GM23248 (cell line): ENCODE data around the gene GPX3. TPM values are rescaled to one million over a fixed set of nuclear protein-coding genes. Genes with fewer than 3 reads are reported as not detected.
A peak's percentile ranks its signal among the peaks of the same experiment; 100 is the strongest.

Experiments used
- DNase-seq: peaks from one replicate; pipeline ENCODE4 v3.0.0-alpha.2; 2015
- H2AFZ ChIP-seq: fragments of 200-600 bp; sonication (generic); 2 replicates; pipeline ENCODE4 v1.6.1; 2016; ENCODE audit warnings: antibody characterized with exemption
- H3F3A ChIP-seq: fragments of 200-600 bp; sonication (generic); 2 replicates; pipeline ENCODE4 v1.6.1; 2016; ENCODE audit warnings: mild to moderate bottlenecking, antibody characterized with exemption, mixed run types; ENCODE audit not compliant: insufficient read depth
- H3K27ac ChIP-seq: fragments of 200-600 bp; sonication (generic); 2 replicates; pipeline ENCODE4 v1.5.1; 2016; ENCODE audit warnings: mild to moderate bottlenecking
- H3K27me3 ChIP-seq: fragments of 200-600 bp; sonication (generic); replicated peaks from 2 replicates; pipeline ENCODE4 v1.6.1; 2016; ENCODE audit warnings: mild to moderate bottlenecking; ENCODE audit not compliant: insufficient read depth
- H3K36me3 ChIP-seq: fragments of 200-600 bp; sonication (generic); 2 replicates; pipeline ENCODE4 v1.6.1; 2016; ENCODE audit warnings: low read depth, mild to moderate bottlenecking
- H3K4me1 ChIP-seq: fragments of 200-600 bp; sonication (generic); 2 replicates; pipeline ENCODE4 v1.6.1; 2016; ENCODE audit warnings: mild to moderate bottlenecking; ENCODE audit not compliant: insufficient read depth
- H3K4me2 ChIP-seq: fragments of 200-600 bp; sonication (generic); one replicate; pipeline ENCODE4 v1.6.1; 2016; ENCODE audit warnings: mild to moderate bottlenecking; ENCODE audit not compliant: unreplicated experiment
- H3K4me3 ChIP-seq: fragments of 200-600 bp; sonication (generic); 2 replicates; pipeline ENCODE4 v1.5.1; 2016; ENCODE audit warnings: mild to moderate bottlenecking
- H3K79me2 ChIP-seq: fragments of 200-600 bp; sonication (generic); 2 replicates; pipeline ENCODE4 v1.6.1; 2016; ENCODE audit warnings: mild to moderate bottlenecking; ENCODE audit not compliant: insufficient read depth
- H3K9ac ChIP-seq: fragments of 200-600 bp; sonication (generic); 2 replicates; pipeline ENCODE4 v1.6.1; 2016; ENCODE audit warnings: mild to moderate bottlenecking
- H3K9me2 ChIP-seq: fragments of 200-600 bp; sonication (generic); 2 replicates; pipeline ENCODE4 v1.6.1; 2016; ENCODE audit warnings: mixed run types, mild to moderate bottlenecking, moderate library complexity; ENCODE audit not compliant: insufficient read depth
- H3K9me3 ChIP-seq: fragments of 200-600 bp; sonication (generic); one replicate; pipeline ENCODE4 v1.6.1; 2017; ENCODE audit warnings: low read depth
- H4K20me1 ChIP-seq: fragments of 200-600 bp; sonication (generic); 2 replicates; pipeline ENCODE4 v1.6.0; 2016; ENCODE audit not compliant: insufficient read depth
- EZH2 ChIP-seq: fragments of 200-600 bp; sonication (generic); IDR thresholded peaks from 2 replicates; pipeline ENCODE4 v1.6.1; 2018; ENCODE audit warnings: antibody characterized with exemption, mild to moderate bottlenecking; ENCODE audit not compliant: insufficient read depth, poor library complexity, severe bottlenecking
- EZH2phosphoT487 ChIP-seq: fragments of 200-600 bp; sonication (generic); IDR thresholded peaks from 2 replicates; pipeline ENCODE4 v1.6.1; 2018; ENCODE audit warnings: antibody characterized with exemption, moderate library complexity, mild to moderate bottlenecking, low read depth; ENCODE audit not compliant: insufficient read depth
- WGBS, 2 experiments: methylation state at CpG; one replicate each; pipeline ENCODE4 v1.1.6; 2015 to 2017; ENCODE audit warnings: low lambda C conversion rate in 2 of 2, low coverage in 1 of 2; ENCODE audit errors: missing lambda C conversion rate in 2 of 2; 5-methylcytosine and 5-hydroxymethylcytosine counted together
- in situ Hi-C: fragments of 300-500 bp; cut with MboI; formaldehyde crosslinking; loops from 2 replicates; pipeline ENCODE4 v1.15.0; 2020
- polyA plus RNA-seq: library from polyadenylated mRNA; unstranded; fragments of >200 nt; fragmentation: Nextera tagmentation; extraction: Ambion mirVana; gene quantifications from 2 replicates; pipeline ENCODE4 v1.2.1, GENCODE V29; 2016
- total RNA-seq: library from RNA; depleted of rRNA; stranded (reverse); fragments of >200 nt; shearing (Covaris generic); gene quantifications from 2 replicates; pipeline ENCODE4 v1.2.3, GENCODE V29; 2014

GPX3 gene
- total and polyA plus RNA-seq, 2 experiments from 2014 or later: 3.0 to 4.2 TPM

DNA sequence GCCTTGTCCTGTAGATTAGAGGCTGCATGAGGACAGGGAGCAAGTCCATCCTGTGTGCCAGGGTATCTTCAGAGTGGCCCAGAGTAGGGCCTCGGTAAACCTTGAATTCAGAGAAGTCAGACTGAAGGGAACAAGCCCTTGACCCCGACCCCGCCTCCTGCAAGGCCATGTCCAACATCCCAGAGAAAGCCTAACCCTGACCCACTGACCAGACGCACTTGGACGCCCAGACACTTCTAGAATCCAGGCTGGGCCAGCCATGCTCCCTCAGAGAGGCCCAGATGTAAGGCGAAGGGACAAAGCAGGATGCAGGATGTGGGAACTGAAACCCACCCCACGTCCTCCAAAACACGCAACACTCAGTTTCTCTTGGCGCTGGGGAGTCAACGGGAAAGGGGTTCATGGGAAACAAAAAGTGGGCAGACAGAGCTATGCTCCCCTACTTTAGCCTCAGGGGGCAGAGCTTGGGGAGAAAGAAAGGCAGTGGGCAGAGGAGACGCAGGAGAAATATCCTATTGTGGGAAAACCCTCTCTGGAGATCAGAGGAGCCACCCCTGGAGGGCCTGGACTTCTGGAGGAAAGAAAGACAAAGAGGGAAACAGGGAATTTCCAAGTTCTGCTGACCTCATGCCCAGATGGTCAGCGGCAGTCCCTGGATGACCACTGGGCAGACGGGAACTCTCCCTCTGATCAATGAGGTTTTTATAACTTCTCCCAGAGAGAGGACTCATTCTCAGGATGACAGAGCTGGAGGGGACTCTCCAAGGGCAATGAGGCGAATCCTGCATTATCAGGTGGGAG is 47.4 kb downstream of the GPX3 start:
- Histone ChIP-seq H3K9me3 (no peaks in the 10 kb centered on the region), H3F3A (peaks cover 16% of the 10 kb centered on the region), H3K27ac (no peak overlapping the region), H3K9me2 (no peaks in the 10 kb centered on the region), H2AFZ (no peak overlapping the region), H3K36me3 (no peaks in the 10 kb centered on the region), H3K9ac (no peak overlapping the region), H3K4me2 (no peak overlapping the region), H3K79me2 (peaks cover 95% of the 10 kb centered on the region), H3K4me1 (peaks cover 41% of the 10 kb centered on the region), H3K27me3 (no peaks in the 10 kb centered on the region), H3K4me3 (no peak overlapping the region), H4K20me1 (peaks cover 4% of the 10 kb centered on the region)
- in situ Hi-C loops: no loop called here
- WGBS, 2 experiments: 94 to 95% methylated on average over 14 of the region's 14 CpGs
- peak; percentile 19 for DNase-seq
- TF ChIP-seq EZH2: no peak
- TF ChIP-seq EZH2phosphoT487: no peak

DNA sequence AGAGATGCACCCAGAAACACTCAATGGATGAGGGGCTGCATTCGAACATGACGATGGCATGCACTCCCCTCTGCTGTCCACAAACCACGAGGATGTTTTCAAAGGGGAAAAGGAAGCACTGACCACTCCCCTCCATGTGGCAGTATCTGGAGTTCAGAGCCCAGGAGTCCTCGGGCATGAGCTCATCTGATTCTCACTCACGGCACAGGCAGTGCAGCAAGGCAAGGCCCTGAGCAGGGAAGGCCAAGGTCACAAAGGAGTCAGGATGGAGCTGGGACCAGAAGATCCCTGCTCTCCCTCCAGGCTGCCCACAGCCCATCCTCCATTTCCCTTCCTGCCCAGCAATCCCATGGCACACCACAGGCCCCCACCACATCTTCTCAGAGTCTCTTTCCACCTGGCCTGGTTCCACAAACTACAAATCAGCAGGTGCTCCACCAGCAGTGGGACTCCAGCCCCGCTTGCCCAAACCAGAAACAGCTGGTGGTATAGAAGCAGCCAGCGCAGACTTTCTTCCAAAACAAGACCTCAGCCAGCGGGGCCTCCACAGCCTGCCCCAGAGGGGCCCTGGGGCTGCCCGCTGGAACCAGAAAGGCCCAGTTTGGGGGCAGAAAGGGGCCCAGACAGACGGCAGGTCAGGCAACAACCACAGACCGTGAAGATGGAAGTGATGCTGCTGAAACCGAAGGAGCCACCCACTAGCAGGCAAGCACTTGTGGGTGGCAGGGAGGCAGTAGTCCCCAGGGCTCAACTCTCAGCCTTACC is 48.2 kb downstream of the GPX3 start:
- H4K20me1 ChIP-seq: peaks cover 4% of the 10 kb centered on the region
- WGBS, 2 experiments: 52 to 55% methylated on average over 12 of the region's 12 CpGs
- no peak overlapping the region for H3K4me2 ChIP-seq
- H3K36me3 ChIP-seq: no peaks in the 10 kb centered on the region
- H3K9me2 ChIP-seq: no peaks in the 10 kb centered on the region
- in situ Hi-C loops: no loop called here
- peaks cover 36% of the 10 kb centered on the region for H3K4me1 ChIP-seq
- H3K79me2 ChIP-seq: peaks cover 96% of the 10 kb centered on the region
- no peak overlapping the region for H2AFZ ChIP-seq
- TF ChIP-seq EZH2phosphoT487: no peak
- TF ChIP-seq EZH2: no peak
- H3K9me3 ChIP-seq: no peaks in the 10 kb centered on the region
- H3K4me3 ChIP-seq: no peak overlapping the region
- peak; percentile 28 for DNase-seq
- no peak overlapping the region for H3K27ac ChIP-seq
- no peaks in the 10 kb centered on the region for H3K27me3 ChIP-seq
- H3F3A ChIP-seq: peaks cover 23% of the 10 kb centered on the region
- no peak overlapping the region for H3K9ac ChIP-seq

DNA sequence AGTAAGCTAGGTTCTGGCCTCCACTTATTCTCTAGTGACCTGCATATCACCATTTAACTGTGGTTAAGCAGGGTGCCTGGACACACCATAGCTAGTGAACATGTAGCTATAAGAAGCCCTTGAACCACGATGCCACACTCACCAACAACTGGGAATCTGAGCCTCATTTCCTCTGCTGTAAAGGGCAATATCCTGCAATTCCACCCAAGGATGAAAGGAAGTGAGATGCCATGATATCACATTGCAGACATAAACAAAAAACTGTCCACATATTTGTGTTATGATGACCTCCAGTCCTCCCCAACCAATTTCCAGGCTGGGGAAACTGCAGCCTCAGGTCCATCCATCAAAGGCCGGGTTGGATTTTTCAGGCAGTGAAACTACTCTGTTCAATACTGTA is 50.1 kb downstream of the GPX3 start:
- Histone ChIP-seq H3F3A (peaks cover 34% of the 10 kb centered on the region), H3K4me3 (no peak overlapping the region), H3K9me3 (no peaks in the 10 kb centered on the region), H3K9me2 (no peaks in the 10 kb centered on the region), H3K27me3 (no peaks in the 10 kb centered on the region), H3K4me1 (peaks cover 39% of the 10 kb centered on the region), H2AFZ (no peak overlapping the region), H3K4me2 (peak overlapping the region; percentile 41), H3K79me2 (peaks cover 96% of the 10 kb centered on the region), H4K20me1 (peaks cover 4% of the 10 kb centered on the region), H3K36me3 (no peaks in the 10 kb centered on the region), H3K27ac (peak overlapping the region; percentile 9; the same call in 1 of the 2 replicates), H3K9ac (no peak overlapping the region)
- no peak for TF ChIP-seq EZH2
- no peak for TF ChIP-seq EZH2phosphoT487
- WGBS, 2 experiments: 46% methylated on average over 2 of the region's 2 CpGs
- in situ Hi-C loops: no loop called here
- peak; percentile 21 for DNase-seq

DNA sequence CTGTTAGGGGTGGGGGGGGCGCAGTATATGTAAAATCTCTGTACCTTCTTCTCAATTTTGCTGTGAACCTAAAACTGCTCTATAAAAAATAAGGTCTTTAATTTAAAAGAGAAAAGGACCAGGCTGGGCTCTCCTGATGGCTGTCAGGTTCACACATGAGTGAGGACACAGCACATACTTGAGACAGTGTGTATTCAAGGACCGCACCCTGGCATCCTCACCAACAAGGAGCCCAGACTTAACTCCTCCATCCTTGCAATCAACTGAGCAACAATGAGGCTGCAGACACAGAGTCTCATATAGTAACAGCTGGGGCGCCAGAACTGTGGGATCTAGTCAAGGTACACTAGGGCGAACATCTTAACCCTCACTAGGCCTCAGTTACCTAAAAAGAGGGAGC is 50.6 kb downstream of the GPX3 start:
- in situ Hi-C loops: no loop called here
- H3F3A ChIP-seq: peaks cover 35% of the 10 kb centered on the region
- no peak overlapping the region for H3K4me3 ChIP-seq
- WGBS, 2 experiments: 96 to 100% methylated on average over 4 of the region's 4 CpGs
- H2AFZ ChIP-seq: no peak overlapping the region
- H3K4me1 ChIP-seq: peaks cover 44% of the 10 kb centered on the region
- DNase-seq: no peak
- no peak overlapping the region for H3K4me2 ChIP-seq
- no peaks in the 10 kb centered on the region for H3K36me3 ChIP-seq
- peaks cover under 1% of the 10 kb centered on the region for H4K20me1 ChIP-seq
- H3K27me3 ChIP-seq: no peaks in the 10 kb centered on the region
- no peaks in the 10 kb centered on the region for H3K9me3 ChIP-seq
- peaks cover 93% of the 10 kb centered on the region for H3K79me2 ChIP-seq
- H3K9ac ChIP-seq: no peak overlapping the region
- no peaks in the 10 kb centered on the region for H3K9me2 ChIP-seq
- no peak for TF ChIP-seq EZH2
- no peak for TF ChIP-seq EZH2phosphoT487
- H3K27ac ChIP-seq: no peak overlapping the region
